GM23248 (cell line): ENCODE measurements around the gene TNFRSF1A. TPM values are rescaled to one million over a fixed set of nuclear protein-coding genes. Genes with fewer than 3 reads are reported as not detected.

ENCODE experiments used
- DNase-seq: peaks from one replicate; pipeline ENCODE4 v3.0.0-alpha.2; 2015
- H2AFZ ChIP-seq: fragments of 200-600 bp; sonication (generic); 2 replicates; pipeline ENCODE4 v1.6.1; 2016; ENCODE audit warnings: antibody characterized with exemption
- H3F3A ChIP-seq: fragments of 200-600 bp; sonication (generic); 2 replicates; pipeline ENCODE4 v1.6.1; 2016; ENCODE audit warnings: mild to moderate bottlenecking, antibody characterized with exemption, mixed run types; ENCODE audit not compliant: insufficient read depth
- H3K27ac ChIP-seq: fragments of 200-600 bp; sonication (generic); 2 replicates; pipeline ENCODE4 v1.5.1; 2016; ENCODE audit warnings: mild to moderate bottlenecking
- H3K27me3 ChIP-seq: fragments of 200-600 bp; sonication (generic); replicated peaks from 2 replicates; pipeline ENCODE4 v1.6.1; 2016; ENCODE audit warnings: mild to moderate bottlenecking; ENCODE audit not compliant: insufficient read depth
- H3K36me3 ChIP-seq: fragments of 200-600 bp; sonication (generic); 2 replicates; pipeline ENCODE4 v1.6.1; 2016; ENCODE audit warnings: low read depth, mild to moderate bottlenecking
- H3K4me1 ChIP-seq: fragments of 200-600 bp; sonication (generic); 2 replicates; pipeline ENCODE4 v1.6.1; 2016; ENCODE audit warnings: mild to moderate bottlenecking; ENCODE audit not compliant: insufficient read depth
- H3K4me2 ChIP-seq: fragments of 200-600 bp; sonication (generic); one replicate; pipeline ENCODE4 v1.6.1; 2016; ENCODE audit warnings: mild to moderate bottlenecking; ENCODE audit not compliant: unreplicated experiment
- H3K4me3 ChIP-seq: fragments of 200-600 bp; sonication (generic); 2 replicates; pipeline ENCODE4 v1.5.1; 2016; ENCODE audit warnings: mild to moderate bottlenecking
- H3K79me2 ChIP-seq: fragments of 200-600 bp; sonication (generic); 2 replicates; pipeline ENCODE4 v1.6.1; 2016; ENCODE audit warnings: mild to moderate bottlenecking; ENCODE audit not compliant: insufficient read depth
- H3K9ac ChIP-seq: fragments of 200-600 bp; sonication (generic); 2 replicates; pipeline ENCODE4 v1.6.1; 2016; ENCODE audit warnings: mild to moderate bottlenecking
- H3K9me2 ChIP-seq: fragments of 200-600 bp; sonication (generic); 2 replicates; pipeline ENCODE4 v1.6.1; 2016; ENCODE audit warnings: mixed run types, mild to moderate bottlenecking, moderate library complexity; ENCODE audit not compliant: insufficient read depth
- H3K9me3 ChIP-seq: fragments of 200-600 bp; sonication (generic); one replicate; pipeline ENCODE4 v1.6.1; 2017; ENCODE audit warnings: low read depth
- H4K20me1 ChIP-seq: fragments of 200-600 bp; sonication (generic); 2 replicates; pipeline ENCODE4 v1.6.0; 2016; ENCODE audit not compliant: insufficient read depth
- EZH2 ChIP-seq: fragments of 200-600 bp; sonication (generic); IDR thresholded peaks from 2 replicates; pipeline ENCODE4 v1.6.1; 2018; ENCODE audit warnings: antibody characterized with exemption, mild to moderate bottlenecking; ENCODE audit not compliant: insufficient read depth, poor library complexity, severe bottlenecking
- EZH2phosphoT487 ChIP-seq: fragments of 200-600 bp; sonication (generic); IDR thresholded peaks from 2 replicates; pipeline ENCODE4 v1.6.1; 2018; ENCODE audit warnings: antibody characterized with exemption, moderate library complexity, mild to moderate bottlenecking, low read depth; ENCODE audit not compliant: insufficient read depth
- WGBS, 2 experiments: methylation state at CpG; one replicate each; pipeline ENCODE4 v1.1.6; 2015 to 2017; ENCODE audit warnings: low lambda C conversion rate in 2 of 2, low coverage in 1 of 2; ENCODE audit errors: missing lambda C conversion rate in 2 of 2; 5-methylcytosine and 5-hydroxymethylcytosine counted together
- in situ Hi-C: fragments of 300-500 bp; cut with MboI; formaldehyde crosslinking; loops from 2 replicates; pipeline ENCODE4 v1.15.0; 2020
- polyA plus RNA-seq: library from polyadenylated mRNA; unstranded; fragments of >200 nt; fragmentation: Nextera tagmentation; extraction: Ambion mirVana; gene quantifications from 2 replicates; pipeline ENCODE4 v1.2.1, GENCODE V29; 2016
- total RNA-seq: library from RNA; depleted of rRNA; stranded (reverse); fragments of >200 nt; shearing (Covaris generic); gene quantifications from 2 replicates; pipeline ENCODE4 v1.2.3, GENCODE V29; 2014

TNFRSF1A gene
- total and polyA plus RNA-seq, 2 experiments from 2014 or later = 183 to 343 TPM

GRCh38 chr12:6327229-6328041 is 14.4 kb downstream of the TNFRSF1A start:
- Histone ChIP-seq H3K4me2 (no peak overlapping the region), H3K9me2 (no peaks in the 10 kb centered on the region), H3F3A (peaks cover 67% of the 10 kb centered on the region), H3K9me3 (no peaks in the 10 kb centered on the region), H3K79me2 (peaks cover 47% of the 10 kb centered on the region), H3K27ac (no peak overlapping the region), H4K20me1 (0 out of 2 replicates have a peak, but pooled peaks cover 3% of the 10 kb centered on the region), H3K9ac (no peak overlapping the region), H3K27me3 (no peaks in the 10 kb centered on the region), H3K4me3 (no peak overlapping the region), H3K36me3 (peaks cover 48% of the 10 kb centered on the region), H2AFZ (no peak overlapping the region), H3K4me1 (peaks cover 42% of the 10 kb centered on the region)
- DNase-seq = no peak
- 57 to 61% methylated on average over 19 to 33 of the region's 33 CpGs for WGBS, 2 experiments
- TF ChIP-seq EZH2phosphoT487 (no peak), EZH2 (no peak)
- in situ Hi-C loops = no loop called here

DNA sequence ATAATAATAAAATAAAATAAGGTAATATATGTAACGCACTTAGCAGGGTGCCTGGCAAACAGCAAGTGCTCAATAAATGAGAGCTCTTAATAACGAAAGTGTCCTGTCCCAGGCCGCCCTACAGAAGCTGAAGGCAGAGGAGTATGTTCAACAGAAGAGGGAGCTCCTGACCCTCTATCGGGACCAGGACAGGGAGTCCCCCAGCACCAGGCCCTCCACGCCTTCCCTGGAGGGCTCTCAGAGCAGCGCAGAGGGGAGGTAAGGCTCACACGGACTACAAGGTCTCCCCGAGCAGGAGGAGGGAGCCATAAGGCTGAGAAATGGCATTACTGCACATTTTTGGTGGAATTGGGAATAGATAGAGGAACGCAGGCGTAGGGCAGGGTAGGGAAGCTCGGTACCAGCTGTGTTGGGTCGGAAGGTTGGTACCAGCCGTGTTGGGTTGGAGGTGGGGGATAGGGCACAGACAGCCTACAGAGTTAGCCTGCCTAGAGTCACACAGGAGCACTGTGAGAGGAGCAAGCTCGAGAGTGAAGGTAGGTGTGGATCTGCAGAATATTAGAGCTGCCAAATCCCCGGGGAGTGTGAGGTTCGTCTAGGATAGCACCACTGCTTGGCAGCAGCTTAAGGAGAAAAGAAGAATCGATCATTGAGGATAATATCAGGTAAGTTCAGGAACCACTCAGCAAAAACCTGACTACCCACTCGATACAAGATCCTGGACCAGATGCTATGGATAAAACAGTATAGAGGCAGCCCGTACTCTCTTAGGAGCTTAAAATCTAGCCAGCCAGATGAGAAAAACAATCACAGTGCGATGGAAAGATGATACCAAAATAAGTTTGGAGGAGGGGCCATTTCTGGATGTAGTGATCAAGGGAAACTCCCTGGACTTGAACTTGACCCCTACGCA is 15.3 kb downstream of the TNFRSF1A start:
- peaks cover 58% of the 10 kb centered on the region for H3F3A ChIP-seq
- H3K9me2 ChIP-seq = no peaks in the 10 kb centered on the region
- no peak overlapping the region for H3K4me3 ChIP-seq
- DNase-seq = peak; percentile 67
- no peaks in the 10 kb centered on the region for H4K20me1 ChIP-seq
- H3K79me2 ChIP-seq = peaks cover 41% of the 10 kb centered on the region
- peaks cover 36% of the 10 kb centered on the region for H3K4me1 ChIP-seq
- H3K27me3 ChIP-seq = no peaks in the 10 kb centered on the region
- WGBS, 2 experiments = 50 to 53% methylated on average over 21 of the region's 21 CpGs
- no peak overlapping the region; the same call in 1 of the 2 replicates for H3K9ac ChIP-seq
- H2AFZ ChIP-seq = no peak overlapping the region
- in situ Hi-C loops = no loop called here
- H3K4me2 ChIP-seq = no peak overlapping the region
- H3K9me3 ChIP-seq = no peaks in the 10 kb centered on the region
- TF ChIP-seq EZH2 = no peak
- TF ChIP-seq EZH2phosphoT487 = no peak
- H3K36me3 ChIP-seq = peaks cover 44% of the 10 kb centered on the region
- H3K27ac ChIP-seq = peak overlapping the region; percentile 7; the same call in 1 of the 2 replicates

DNA sequence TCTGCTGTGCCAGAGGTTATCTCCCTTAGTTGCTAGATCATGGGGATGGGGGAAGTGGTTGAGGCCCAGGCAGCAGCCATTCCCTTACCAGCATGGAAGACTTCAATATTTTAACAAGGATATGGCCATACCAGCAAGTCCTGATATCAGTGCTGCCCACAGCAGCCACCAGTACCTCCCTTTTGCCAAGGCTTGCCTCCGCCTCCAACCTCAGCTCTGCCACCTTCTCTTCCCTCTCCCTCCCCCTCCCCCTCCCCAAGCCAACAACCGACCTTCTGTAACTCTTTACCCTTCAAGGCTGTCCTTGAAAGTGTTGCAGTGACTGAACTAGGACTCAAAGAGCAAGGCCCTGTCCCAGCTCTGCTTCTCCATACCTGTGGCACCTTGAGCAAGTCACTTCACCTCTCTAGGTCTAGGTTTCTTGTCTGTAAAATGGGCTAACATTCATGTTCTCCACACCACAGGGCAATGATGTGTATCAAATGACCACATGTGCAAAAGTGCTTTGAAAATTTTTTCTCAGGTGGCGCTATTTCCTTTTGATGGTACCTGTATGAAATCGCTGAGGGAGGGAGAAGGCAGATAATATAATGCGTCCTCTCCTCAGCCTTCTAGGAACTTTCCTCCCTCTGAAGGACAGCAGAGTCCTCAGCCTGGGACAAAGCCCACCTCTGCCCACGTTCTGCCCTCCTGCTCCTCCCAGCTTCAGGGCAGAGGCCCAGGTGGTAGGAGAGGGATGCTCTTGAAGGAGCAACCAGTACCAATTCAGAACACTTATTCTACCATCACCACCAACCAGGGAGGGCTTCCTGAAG is 16.7 kb downstream of the TNFRSF1A start:
- Histone ChIP-seq H3K27ac (peak overlapping the region; percentile 50), H3K9me2 (no peaks in the 10 kb centered on the region), H3K4me2 (no peak overlapping the region), H3K27me3 (no peaks in the 10 kb centered on the region), H3K79me2 (peaks cover 27% of the 10 kb centered on the region), H4K20me1 (no peaks in the 10 kb centered on the region), H3K4me3 (no peak overlapping the region), H3K9ac (no peak overlapping the region), H3K36me3 (peaks cover 31% of the 10 kb centered on the region; the same call in 1 of the 2 replicates), H2AFZ (no peak overlapping the region), H3K9me3 (no peaks in the 10 kb centered on the region), H3K4me1 (peaks cover 32% of the 10 kb centered on the region), H3F3A (peaks cover 56% of the 10 kb centered on the region)
- 58 to 60% methylated on average over 5 to 6 of the region's 6 CpGs for WGBS, 2 experiments
- no peak for DNase-seq
- no peak for TF ChIP-seq EZH2
- in situ Hi-C loops = no loop called here
